ENCODE data around the gene TNFRSF8. TPM values are rescaled to one million over a fixed set of nuclear protein-coding genes. Genes with fewer than 3 reads are reported as not detected.

Gene TNFRSF8
- total RNA-seq, 1 experiment from 2014 or later: 0.30 TPM

- DNase-seq (ENCODE audit: low read depth): no peak
- in situ Hi-C loops (cut with HindIII; ENCODE audit: low pct_unique_long_range_greater_than_20kb, low sequenced_read_pairs): no loop called here
Measured at GRCh38 chr1:12056331-12056841, 6.7 kb upstream of the TNFRSF8 start.

DNA sequence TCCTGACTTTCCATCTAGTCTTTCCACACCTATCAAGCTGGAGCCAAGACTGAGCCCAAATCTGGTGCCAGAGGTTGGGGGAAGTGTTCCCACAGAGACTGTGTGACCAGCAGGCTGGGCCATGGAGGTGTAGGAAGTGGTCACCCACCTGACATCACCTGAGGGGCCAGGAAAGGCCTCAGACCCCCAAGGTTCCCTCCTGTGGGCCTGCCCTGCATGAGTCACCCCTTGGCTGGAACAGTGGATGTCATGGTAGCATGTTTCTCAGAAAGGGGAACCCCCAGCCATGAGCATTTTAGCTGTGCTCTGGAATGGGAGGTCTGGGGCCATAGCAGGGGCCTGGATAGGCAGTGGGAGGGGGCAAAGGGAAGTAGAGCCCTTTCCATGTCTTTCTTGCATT, 5.7 kb upstream of the TNFRSF8 start:
- in situ Hi-C loops (cut with HindIII; ENCODE audit: low pct_unique_long_range_greater_than_20kb, low sequenced_read_pairs): no loop called here
- no peak for DNase-seq (ENCODE audit: low read depth)

DNA sequence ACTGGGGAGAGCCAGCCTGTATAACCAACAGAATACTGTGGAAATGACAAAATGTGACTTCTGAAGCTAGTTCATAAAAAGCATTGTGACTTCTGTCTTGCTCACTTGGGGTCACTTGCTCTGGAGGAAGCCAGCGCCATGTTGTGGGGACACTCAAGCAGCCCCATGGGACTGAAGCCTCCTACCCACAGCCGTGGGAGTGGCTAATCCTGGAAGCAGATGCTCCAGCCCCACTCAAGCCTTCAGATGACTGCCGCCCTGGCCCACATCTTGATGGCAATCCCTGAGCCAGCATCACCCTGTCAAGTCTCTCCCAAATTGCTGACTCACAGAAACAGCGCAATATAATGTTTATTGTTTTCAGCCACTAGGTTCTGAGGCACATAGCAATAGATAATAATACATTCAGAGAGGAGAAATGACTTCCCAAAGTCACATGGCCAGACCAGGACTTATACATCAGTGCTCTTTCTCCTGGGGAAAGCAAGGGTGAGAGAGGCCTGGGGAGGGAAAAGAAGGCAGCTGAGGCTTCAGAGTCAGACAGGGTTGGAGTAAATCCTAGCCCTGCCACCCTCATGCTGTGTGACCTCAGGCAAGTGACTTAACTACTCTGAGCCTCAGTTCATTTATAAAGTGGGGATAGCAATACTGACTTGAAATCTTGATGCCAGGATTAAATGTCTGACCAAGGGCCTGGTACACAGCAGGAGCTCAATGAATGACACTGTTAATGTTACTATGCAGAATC, 5.0 kb upstream of the TNFRSF8 start:
- no peak for DNase-seq (ENCODE audit: low read depth)
- in situ Hi-C loops (cut with HindIII; ENCODE audit: low pct_unique_long_range_greater_than_20kb, low sequenced_read_pairs): no loop called here

DNA sequence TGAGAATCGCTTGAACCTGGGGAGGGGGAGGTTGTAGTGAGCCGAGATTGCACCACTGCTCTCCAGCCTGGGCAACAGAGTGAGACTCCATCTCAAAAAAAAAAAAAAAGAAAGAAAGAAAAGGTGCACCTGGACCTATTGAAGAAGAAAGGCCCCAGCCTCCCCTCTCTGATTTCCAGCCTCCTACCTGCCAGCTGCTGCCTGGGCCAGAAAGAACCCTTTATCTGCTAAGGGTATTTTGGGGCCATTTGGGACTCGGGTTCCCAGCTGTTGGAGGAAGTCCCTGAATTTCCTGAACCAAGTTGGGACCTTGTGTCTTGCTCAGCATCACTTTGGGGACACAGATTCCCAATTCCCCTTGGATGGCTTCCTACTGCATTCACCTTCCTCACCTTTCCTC, 3.9 kb upstream of the TNFRSF8 start:
- DNase-seq (ENCODE audit: low read depth): no peak
- in situ Hi-C loops (cut with HindIII; ENCODE audit: low pct_unique_long_range_greater_than_20kb, low sequenced_read_pairs): no loop called here

DNA sequence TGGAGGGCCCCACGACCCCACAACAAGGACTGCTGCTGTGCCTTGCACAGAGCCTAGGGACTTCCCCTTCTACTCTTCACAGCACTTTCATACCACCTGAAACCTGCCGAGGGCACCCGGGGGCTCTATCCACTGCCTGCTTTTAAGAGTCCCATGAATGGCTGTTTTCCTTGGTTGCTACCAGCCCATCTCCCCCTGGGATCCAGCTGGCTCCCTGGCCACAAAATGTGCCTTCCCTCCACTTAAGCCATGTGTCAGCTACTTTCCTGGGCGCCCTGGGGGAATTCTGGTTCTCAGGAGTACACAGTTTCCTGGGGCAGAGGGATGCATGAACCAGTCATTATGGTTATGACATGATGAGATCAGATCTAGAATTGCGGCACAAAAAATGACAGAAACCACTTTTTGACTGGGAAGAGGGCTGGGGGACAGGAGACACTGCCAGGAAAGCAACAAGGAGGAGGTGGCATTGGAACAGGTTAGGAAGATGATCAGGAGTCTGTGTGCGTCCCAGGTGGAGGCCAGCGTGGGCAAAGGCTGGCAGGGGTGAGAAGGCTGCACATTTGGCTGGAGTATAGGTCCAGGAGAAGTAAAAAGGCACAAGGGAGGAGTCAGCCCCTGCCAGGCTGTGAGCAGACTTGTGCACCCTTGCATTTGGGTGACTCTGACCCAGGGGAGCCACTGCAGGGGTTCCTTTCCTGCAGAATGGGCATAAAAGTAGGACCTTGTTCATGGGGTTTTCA, 3.2 kb upstream of the TNFRSF8 start:
- in situ Hi-C loops (cut with HindIII; ENCODE audit: low pct_unique_long_range_greater_than_20kb, low sequenced_read_pairs): no loop called here
- no peak for DNase-seq (ENCODE audit: low read depth)

- in situ Hi-C loops (cut with HindIII; ENCODE audit: low pct_unique_long_range_greater_than_20kb, low sequenced_read_pairs): no loop called here
- DNase-seq (ENCODE audit: low read depth): no peak
Measured at GRCh38 chr1:12060500-12060899, 2.6 kb upstream of the TNFRSF8 start.

DNA sequence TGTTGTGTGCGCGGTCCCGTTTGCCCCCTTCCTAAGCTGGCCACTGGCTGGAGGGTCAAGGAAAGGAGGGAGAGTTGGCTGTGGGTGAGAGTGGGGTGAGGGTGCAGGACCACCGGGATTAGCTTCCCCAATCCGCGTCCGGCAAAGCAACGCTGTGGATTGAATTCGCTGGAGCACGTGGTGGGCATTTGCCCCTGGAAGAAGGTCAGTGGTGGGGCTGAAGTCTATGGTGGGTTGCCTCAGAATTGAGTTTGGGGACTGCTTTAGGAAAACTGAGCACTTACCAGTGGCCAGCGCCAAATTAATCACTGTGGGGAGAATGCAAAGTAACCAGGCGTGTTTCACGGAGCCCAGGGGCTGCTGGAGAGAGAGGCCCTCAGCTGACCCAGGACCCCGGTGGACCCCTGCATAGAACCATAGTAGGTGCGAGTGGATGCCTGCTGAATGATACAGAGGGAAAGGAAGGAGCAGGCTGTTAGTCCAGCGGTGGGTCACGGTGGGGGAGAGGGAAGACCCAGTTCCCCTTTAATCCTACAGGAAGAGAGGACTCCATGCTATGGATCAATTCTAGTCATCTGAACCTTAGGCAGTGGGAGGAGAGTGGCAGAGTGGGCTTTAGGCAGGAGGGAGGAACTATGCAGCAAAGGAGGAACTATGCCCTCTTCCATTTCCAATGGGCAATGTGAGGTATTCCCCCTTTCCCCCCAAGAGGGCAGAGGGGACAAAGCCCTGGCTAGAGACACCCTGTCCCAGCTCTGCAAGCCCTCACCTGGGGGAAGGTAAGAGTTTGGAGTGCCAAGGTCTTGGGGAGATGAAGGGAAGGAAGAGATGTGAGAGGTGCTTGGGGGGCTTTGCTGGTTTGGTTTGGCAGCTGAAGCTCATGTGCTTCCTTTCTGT, 1.2 kb downstream of the TNFRSF8 start:
- in situ Hi-C loops (cut with HindIII; ENCODE audit: low pct_unique_long_range_greater_than_20kb, low sequenced_read_pairs): no loop called here
- DNase-seq (ENCODE audit: low read depth): no peak

DNA sequence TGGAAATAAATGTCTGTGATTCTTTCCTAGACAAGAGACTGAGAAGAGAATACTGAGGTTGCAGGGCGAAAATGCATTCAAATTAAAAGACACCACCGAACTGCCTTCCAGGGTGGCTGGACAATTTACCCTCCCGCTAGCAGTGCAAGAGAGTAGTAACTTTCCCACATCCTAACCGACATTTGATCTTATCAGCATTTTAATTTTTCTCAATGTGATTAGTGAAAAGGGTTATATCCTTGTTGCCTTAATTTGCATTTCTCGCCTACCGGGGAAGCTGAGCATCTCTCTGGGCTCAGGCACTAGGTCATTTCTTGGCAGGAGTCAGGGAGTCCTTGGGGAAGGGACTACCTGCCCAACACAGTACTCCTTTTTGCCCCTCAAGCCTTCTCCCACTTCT, 2.8 kb downstream of the TNFRSF8 start:
- DNase-seq (ENCODE audit: low read depth): no peak
- in situ Hi-C loops (cut with HindIII; ENCODE audit: low pct_unique_long_range_greater_than_20kb, low sequenced_read_pairs): no loop called here

GRCh38 chr1:12067900-12068821, 5.1 kb downstream of the TNFRSF8 start:
- no peak for DNase-seq (ENCODE audit: low read depth)
- in situ Hi-C loops (cut with HindIII; ENCODE audit: low pct_unique_long_range_greater_than_20kb, low sequenced_read_pairs): no loop called here

GRCh38 chr1:12069623-12070244, 6.6 kb downstream of the TNFRSF8 start:
- in situ Hi-C loops (cut with HindIII; ENCODE audit: low pct_unique_long_range_greater_than_20kb, low sequenced_read_pairs): no loop called here
- no peak for DNase-seq (ENCODE audit: low read depth)

DNA sequence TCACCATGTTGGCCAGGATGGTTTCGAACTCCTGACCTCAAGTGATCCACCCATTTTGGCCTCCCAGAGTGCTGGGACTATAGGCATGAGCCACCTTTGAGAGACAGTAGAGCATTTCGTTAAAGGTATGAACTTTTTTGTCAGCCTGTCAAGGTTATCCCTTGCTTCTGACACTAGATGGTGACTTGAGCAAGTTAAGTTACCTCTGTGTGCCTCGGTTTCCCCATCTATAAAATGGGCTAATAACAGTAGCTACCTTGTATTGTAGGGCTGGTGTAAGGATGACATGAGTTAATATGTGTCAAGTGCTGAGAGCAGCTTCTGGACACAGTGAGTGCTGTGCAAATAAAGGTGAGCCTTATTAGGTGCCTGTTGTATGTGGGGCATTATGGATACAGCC, 8.8 kb downstream of the TNFRSF8 start:
- in situ Hi-C loops (cut with HindIII; ENCODE audit: low pct_unique_long_range_greater_than_20kb, low sequenced_read_pairs): no loop called here

GRCh38 chr1:12072741-12073140, 9.6 kb downstream of the TNFRSF8 start:
- in situ Hi-C loops (cut with HindIII; ENCODE audit: low pct_unique_long_range_greater_than_20kb, low sequenced_read_pairs): no loop called here
- DNase-seq (ENCODE audit: low read depth): no peak

More for the DNA sequence above, 8.8 kb downstream of the TNFRSF8 start:
- no peak for DNase-seq (ENCODE audit: low read depth)

DNA sequence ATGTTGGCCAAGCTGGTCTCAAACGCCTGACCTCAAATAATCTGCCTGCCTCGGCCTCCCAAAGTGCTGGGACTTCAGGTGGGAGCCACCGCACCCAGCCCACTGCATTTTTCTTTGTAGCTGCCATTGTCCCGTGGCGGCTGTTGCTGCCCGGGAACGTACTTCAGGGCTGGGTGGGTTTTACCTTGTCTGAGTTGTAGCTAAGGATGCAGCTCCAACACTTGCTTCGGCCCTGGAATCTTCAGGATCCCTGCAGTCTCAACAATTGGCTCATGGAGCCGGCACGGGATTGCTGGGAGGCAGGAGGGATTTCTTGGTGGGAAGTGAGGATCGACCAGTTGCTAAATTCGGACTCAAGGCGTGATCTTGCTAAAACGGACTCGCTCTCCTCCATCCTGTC, 10.7 kb downstream of the TNFRSF8 start:
- DNase-seq (ENCODE audit: low read depth): no peak
- in situ Hi-C loops (cut with HindIII; ENCODE audit: low pct_unique_long_range_greater_than_20kb, low sequenced_read_pairs): no loop called here

DNA sequence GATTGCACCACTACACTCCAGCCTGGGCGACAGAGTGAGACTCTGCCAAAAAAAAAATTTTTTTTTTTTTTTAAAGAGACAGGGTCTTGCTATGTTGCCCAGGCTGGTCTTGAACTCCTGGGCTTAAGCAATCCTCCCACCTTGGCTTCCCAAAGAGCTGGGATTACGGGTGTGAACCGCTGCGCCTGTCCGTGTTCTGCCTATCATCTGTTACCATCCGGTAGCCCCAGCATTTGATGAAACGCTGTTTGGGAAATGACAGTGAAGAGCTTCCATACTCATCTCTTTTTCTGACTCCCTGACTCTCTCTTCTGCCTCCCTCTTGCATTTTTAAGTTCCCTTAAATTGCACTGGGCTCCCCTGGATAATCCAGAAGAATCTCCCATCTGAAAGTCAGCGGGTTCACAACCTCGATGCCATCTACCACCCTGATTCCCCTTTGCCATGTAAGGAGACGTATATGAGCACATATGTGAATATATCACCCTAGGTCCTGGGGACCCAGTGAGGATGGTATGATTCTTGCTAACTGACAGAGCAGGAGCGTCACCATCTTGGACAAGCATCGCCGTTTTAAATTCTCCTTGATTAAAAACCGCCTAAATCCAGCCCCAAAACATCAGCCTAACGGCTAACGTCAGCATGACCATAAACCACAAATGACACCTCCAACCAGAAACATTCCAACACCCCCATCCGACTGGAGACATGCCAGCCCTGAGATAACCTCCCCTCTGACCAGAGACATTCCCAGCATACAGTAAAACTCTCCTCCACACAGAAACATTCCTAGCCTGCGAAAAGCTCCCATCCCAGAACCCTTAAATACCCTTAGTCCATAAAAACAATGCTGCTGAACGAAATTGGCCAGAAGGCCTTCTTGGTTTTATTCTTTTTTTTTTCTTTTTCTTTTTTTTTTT, 12.4 kb downstream of the TNFRSF8 start:
- no peak for DNase-seq (ENCODE audit: low read depth)
- in situ Hi-C loops (cut with HindIII; ENCODE audit: low pct_unique_long_range_greater_than_20kb, low sequenced_read_pairs): no loop called here

DNA sequence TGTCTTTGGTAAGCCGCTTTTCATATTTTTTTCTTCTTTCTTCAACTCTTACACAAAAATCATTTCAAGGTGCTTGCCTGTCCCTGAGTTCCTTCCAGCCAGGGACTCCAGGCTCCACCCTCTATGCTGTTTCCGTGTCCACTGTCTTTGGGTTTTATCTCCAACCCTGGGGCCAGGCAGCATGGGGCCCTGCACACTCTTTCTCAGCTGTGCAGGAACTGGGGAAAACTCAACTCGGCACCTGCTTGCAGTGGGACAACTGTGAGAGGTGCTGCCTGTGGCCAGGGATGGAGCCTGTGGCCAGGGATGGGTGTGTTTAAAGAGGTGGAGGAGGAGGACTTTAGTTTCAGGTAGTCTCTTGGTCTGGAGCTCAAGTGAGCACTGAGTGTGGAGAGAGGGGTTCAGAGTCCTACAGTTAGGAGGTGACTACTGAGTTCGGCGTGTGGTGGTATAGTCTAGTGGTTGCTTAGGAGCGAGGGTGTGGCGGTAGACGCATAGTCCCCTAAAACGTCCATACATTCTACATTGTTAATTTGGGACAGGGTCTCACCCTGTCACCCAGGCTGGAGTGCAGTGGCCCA, 13.4 kb downstream of the TNFRSF8 start:
- DNase-seq (ENCODE audit: low read depth): no peak
- in situ Hi-C loops (cut with HindIII; ENCODE audit: low pct_unique_long_range_greater_than_20kb, low sequenced_read_pairs): no loop called here

DNA sequence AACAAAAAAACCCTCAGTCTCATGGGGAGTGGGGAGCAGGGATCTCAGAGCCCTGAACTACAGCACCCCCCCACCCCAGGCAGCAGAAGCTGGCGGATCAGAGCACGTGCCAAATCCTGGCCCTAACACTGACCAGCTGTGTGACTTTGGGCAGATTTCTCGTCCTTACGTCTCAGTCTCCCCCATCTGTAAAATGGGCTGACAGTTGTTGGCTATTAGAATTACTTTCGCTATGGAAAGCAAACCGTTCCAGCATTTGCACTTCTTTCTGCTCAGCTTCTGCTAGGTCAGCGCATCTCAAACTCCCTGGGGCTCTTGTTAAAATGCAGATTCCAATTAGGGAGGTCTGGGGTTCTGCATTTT, 15.5 kb downstream of the TNFRSF8 start:
- in situ Hi-C loops (cut with HindIII; ENCODE audit: low pct_unique_long_range_greater_than_20kb, low sequenced_read_pairs): no loop called here
- no peak for DNase-seq (ENCODE audit: low read depth)

Measured in Caki2 (cell line).